HG03442 (cell line): ENCODE results near the gene RPL28.

Experiments used
- ATAC-seq: cut with Tn5 transposase; IDR thresholded peaks from one replicate; pipeline ENCODE4 v1.9.1; 2021; ENCODE audit warnings: mild to moderate bottlenecking, moderate library complexity; ENCODE audit not compliant: unreplicated experiment

Gene RPL28

GRCh38 chr19:55353356-55353802 lies 32.4 kb upstream of the RPL28 start:
- ATAC-seq = no peak

- ATAC-seq = no peak
These were observed 31.7 kb upstream of the RPL28 start for GRCh38 chr19:55353803-55354697.

- ATAC-seq = no peak
These were observed 31.0 kb upstream of the RPL28 start, which contains the start of gene COX6B2 for GRCh38 chr19:55354698-55355212. Gene COX6B2 (minus strand): TSS chr19:55354719. CDS start chr19:55354521, 198 bp downstream.

- ATAC-seq = no peak
These were observed 30.4 kb upstream of the RPL28 start for GRCh38 chr19:55355213-55355821.

DNA sequence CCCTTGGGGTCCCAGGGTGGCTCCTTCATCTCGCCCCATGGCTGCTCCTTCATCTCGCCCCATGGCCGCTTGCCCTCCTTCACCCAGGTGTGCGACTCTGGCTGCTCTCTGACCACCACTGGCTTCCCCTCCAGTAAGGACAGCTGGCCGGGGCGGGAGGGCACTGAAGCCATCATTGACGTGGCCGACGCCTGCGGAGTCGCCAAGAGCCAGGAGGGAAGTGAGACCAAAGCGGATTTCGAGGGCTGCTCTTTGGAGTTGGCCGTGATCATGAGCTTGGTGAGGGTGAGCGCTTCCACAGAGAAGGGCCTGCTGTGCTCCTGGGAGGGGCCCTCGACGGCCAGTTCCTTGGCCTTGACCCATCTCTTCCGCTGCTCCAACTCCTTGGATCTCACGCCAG lies 27.2 kb upstream of the RPL28 start:
- no peak for ATAC-seq

GRCh38 chr19:55358943-55359908 lies 26.5 kb upstream of the RPL28 start:
- no peak for ATAC-seq

- no peak for ATAC-seq
These were observed 24.8 kb upstream of the RPL28 start for GRCh38 chr19:55360902-55361301.

DNA sequence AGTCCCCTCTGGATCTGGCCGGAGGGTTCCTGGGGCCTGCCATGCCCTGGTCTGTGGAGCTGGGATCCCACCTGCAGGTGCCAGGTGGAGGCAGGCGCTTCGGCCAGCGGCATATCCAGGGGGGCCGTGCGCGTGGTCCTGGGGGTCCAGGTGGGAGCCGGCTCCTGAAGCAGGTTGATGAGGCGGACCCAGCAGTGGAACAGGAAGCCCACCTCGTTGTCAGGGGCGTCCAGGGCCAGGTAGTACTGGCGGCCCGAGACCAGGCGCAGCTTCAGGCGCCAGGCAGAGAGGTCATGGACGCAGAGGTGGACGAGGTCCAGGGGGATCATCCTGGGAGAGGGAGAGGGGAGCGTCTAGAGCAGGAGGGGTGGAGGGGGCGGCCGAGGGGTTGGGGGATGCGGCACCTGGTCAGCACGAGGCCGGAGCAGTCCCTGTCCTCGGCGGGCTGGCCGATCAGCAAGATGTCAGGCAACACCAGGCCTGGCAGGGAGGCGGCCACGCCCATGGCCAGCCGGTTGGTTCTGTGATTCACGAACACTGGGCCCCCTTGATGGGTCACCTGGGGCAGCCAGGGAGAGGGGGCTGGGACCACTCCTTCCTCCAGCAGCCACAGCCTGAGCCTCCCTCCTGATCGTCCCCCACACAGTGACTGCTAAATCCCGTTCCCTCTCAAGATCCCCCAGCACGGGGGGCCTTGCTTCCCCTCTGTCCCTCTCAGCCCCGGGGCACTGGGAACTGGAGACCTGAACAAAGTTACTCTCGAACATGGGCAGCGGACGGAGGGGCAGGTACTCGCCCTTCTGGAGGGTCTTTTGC lies 23.4 kb upstream of the RPL28 start:
- no peak for ATAC-seq

- no peak for ATAC-seq
These were observed 22.6 kb upstream of the RPL28 start, which contains the start of gene GARIN5B for GRCh38 chr19:55362990-55363716. Gene GARIN5B (minus strand): TSS chr19:55363260. CDS start chr19:55363066, 194 bp downstream.

GRCh38 chr19:55365245-55365644 lies 20.5 kb upstream of the RPL28 start:
- no peak for ATAC-seq

DNA sequence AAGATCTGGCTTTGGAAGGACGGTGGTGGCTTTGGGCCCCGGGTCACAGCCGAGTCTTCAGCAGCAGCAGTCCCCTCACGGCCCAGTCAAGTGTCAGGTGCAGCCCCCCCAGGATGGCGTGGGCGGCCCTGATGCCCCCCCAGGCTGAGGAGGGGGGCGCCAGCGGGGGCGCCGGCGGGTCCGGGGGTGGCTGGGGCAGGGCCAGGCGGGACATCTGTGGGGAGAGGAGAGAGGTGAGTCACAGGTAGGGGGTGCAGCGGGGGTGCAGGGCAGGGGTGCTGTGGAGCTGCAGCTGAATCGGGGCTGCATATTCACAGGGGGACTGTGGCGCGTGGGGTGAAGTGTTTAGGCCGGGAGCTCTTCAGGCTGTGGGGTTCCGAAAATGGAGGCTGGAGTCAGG lies 19.8 kb upstream of the RPL28 start:
- no peak for ATAC-seq

GRCh38 chr19:55366790-55367189 lies 18.9 kb upstream of the RPL28 start:
- no peak for ATAC-seq

- ATAC-seq = no peak
These were observed 17.6 kb upstream of the RPL28 start for GRCh38 chr19:55368106-55368505.

GRCh38 chr19:55368701-55369563 lies 16.8 kb upstream of the RPL28 start:
- ATAC-seq = no peak

GRCh38 chr19:55369653-55370304 lies 16.0 kb upstream of the RPL28 start:
- no peak for ATAC-seq

DNA sequence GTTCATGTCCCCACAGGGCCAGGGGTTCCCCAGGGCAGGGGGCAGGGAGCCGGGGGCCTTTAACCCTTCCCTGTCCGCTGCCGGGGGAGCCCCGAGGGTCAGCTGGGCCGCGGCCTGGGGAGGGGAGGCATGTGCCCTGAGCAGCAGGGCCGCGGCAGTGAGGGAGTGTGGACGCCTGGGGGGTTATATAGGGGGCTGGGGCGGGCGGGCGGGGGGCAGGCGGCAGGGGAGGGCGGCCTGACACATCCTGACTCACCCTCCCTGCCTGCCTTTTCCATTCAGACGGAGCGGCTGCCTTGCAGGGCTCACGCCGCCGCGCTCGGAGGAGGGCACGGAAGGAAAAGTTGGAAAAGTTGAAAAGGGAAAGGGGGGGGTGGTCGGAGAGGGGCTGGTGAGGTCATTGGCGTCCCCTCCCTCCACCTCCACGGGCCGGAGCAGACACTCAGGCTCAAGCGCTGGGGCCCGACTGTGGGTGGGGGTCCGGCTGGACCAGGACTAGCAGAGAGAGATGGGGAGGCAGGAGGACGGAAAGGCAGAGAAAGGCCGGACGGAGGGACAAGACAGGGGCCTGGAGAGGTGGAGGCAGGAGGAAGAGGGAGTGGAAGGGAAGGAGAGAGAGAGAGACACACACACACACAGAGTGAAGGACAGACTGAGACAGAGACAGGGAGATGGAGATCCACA lies 15.3 kb upstream of the RPL28 start, which contains the start of gene IL11:
IL11 (minus strand) TSS at position 159 of the 684 bp plus-strand sequence; CDS start at position 6, 153 bp downstream.
- no peak for ATAC-seq
